Stimulated activated CD4-positive, alpha-beta T cell treated with anti-CD3 and anti-CD28 coated beads, Interleukin-15, amount 100 ng/mL, for 1 hour (primary cell): ENCODE measurements around the gene BBOX1.
"Not testable (repeated sequence)": the region's sequence is repeated elsewhere in the genome, so short reads cannot be mapped to it uniquely, and the experiment has no call there.

Experiments used
- DNase-seq, 2 donors: peaks; one replicate each; pipeline ENCODE4 v3.0.0-alpha.2; 2020; ENCODE audit warnings: low read depth in 1 of 2, low spot score in 1 of 2

Gene BBOX1

DNA sequence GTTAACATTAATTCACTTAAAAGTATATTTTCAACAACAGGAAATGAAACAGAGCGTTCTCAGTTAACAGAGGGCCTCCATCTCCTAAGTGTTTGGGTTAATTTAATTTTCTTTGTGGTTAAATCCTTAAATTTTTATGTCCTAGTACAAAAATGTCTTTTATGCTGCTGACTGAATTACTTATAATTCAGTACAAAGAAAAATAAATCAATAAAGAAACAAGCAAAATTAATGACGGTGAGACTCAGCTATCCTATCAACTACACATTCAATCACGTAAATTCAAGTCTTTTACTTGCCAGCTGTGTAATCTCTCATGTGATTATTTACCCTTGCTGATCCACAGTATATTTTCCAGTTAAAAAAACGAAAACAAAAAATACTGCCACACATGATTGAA is 81.4 kb downstream of the BBOX1 start:
- no peak for DNase-seq

DNA sequence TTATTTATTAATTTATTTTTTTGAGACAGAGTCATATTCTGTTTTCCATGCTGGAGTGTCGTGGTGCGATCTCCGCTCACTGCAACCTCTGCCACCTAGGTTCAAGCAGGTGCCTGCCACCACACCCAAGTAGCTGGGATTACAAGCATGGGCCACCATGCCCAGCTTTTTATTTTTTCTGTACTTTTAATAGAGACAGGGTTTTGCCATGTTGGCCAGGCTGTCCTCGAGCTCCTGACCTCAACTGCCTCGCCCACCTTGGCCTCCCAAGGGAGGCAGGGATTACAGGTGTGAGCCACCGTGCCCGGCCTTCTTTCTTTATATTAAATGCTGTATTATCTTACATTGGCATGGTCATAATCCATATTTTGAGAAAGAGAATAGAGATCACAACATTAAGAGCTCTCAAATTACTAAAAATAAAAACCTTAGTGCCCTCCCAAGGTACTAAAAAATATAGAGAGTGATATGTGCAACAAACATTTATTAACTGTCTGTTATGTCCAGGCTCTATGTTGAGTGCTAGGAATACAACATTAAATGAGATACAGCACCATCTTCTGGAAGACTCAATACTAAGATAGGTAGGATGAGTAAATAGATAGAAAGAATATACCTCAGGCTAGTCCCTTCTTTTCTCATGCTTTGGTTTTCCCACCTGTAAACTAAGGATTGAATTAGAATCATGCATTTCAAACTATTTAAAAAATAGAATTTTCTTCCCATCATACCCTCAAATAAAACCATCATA is 84.1 kb downstream of the BBOX1 start:
- no peak for DNase-seq

DNA sequence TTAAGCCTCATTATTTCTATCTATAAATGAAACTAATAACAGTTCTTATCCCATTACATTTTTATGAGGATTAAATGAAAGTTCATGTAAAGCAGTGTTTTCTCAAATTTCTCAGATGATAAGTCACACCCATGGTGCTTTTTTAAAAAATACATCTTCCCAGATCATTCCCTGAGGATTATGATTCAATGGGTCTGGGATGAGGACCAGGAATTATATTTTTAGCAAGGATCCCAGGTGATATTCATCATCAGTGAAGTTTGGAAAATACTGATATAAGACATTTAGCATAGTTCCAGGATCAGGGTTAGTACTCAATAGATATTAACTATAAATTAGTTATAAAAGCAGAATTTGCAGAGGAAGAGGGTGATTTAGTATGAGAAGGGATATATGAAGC is 89.1 kb downstream of the BBOX1 start:
- DNase-seq, result no peak

GRCh38 chr11:27130806-27131205 is 90.2 kb downstream of the BBOX1 start:
- DNase-seq, result no peak

- not testable (repeated sequence) for DNase-seq
Measured at GRCh38 chr11:27135924-27136329, 95.3 kb downstream of the BBOX1 start.

- no peak for DNase-seq
Measured at GRCh38 chr11:27138716-27139115, 98.1 kb downstream of the BBOX1 start.

DNA sequence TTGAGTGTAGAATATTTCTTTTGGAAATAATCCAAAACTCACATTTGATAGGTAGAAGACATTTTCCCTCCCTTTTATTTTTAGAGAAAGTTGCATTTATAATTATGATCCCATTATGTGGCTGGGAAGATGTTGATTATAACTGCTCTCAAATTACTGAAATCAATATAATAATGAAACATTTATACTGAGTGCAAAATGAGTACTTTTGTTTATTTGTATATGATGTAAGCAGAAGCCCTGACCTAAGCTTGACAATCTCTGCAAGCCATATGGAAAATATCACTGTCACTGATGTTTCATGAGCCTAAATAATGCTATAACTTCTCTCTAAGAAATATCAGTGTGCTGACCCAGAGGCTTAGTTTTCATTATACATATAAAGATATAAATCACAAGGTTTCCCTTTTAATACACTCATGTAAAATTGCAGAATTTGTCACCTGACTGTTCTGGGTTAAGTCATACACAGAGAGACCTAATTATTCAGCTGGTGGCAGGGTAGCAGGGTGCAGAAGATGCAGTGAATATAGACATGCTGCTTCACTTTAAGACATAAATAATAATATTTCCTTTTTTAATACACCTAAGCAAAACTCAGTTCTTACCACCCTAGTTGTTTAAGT is 99.2 kb downstream of the BBOX1 start:
- DNase-seq, result no peak

GRCh38 chr11:27141576-27141975 is 101.0 kb downstream of the BBOX1 start:
- no peak for DNase-seq

DNA sequence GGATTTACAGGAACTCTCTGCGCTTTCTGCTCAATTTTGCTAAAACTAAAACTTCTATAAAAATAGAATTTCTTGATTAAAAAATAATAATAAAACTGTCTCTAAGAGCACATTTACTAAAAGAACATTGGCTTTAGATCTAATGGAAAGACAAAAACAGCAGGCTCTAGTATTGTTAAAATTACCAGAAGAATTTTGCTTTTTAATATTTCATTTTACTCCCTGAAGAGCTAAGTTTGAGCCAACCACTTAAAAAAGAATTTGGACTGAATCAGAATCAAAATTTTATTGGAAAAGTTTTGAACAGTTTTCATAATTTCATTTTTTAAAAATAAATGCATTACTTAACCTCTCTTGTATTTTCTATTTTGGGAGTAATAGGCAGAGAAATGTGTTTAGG is 107.3 kb downstream of the BBOX1 start:
- DNase-seq, result no peak

DNA sequence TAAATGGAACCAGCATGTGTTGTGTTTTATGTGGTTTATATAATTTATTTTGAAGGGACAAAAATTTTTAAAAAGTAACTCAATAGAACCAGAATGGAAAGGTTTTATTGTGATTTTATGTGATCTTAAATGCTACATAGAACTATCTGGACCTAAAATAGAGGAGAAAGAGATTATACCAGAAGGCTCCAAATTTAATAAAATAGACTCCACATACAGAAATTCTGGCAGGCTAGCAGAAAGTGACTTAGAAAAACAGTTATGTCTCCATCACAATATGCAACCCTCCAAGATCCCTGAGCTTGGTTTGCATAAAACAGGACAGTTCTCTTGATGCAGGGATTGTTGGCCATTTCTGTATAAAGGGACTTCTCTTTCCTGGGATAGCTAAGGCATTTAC is 107.9 kb downstream of the BBOX1 start:
- no peak for DNase-seq

GRCh38 chr11:27150098-27150497 is 109.5 kb downstream of the BBOX1 start:
- DNase-seq, result no peak

DNA sequence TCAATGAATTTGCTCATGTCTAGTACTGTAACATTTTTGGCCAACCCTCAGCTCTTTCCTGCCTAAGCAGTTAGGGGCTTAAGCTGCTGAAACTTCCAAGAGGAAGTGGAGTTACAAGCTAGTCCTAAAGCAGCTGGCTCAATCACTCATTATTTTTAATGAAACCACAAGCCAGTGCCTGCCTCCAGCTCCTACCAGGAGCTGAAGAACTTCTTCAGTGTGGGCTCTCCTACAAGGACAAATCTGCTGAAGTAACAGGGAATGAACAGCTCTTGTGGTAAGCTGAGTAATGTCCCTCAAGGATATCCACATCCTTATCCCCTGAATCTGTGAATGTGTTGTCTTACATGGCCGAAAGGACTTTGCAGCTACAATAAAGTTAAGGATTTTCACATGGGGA is 112.5 kb downstream of the BBOX1 start:
- DNase-seq, result no peak

DNA sequence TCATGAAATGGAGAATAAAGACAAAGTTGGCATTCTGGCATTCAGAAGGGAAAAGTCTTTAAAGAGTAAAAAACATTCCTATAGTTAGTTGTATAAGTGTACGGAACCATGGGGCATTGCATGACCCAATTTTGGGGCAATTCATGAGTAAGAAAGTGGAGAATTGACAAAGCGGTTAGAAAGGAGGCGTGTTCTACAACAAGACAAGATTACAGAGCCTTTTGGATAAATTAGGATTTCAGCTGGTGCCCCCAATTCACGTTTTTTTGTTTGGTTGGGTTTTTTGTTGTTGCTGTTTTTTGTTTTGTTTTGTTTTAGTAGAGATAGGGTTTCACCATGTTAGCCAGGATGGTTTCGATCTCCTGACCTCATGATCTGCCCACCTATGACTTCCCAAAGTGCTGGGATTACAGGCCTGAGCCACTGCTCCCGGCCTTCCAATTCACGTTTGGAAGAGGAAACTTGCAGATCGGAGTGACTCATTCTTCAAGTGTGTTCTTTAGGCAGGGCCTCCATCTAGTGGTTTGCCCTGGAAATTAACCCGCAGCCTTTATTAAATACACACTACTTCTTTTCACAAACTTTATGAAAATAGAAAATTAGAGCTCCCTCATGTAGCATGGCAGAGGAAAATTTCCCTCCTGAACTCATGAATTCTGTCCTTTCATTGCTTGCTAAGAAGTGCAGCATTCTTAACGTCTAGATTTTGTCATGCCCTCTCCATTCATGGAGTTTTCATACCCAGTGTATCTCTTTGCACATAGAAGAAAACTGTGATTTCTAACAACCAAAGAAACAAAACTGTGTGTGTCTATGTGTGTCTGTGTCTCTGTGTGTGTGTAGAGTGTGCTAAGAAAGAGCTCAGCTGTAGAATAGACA is 118.1 kb downstream of the BBOX1 start:
- DNase-seq, result no peak

DNA sequence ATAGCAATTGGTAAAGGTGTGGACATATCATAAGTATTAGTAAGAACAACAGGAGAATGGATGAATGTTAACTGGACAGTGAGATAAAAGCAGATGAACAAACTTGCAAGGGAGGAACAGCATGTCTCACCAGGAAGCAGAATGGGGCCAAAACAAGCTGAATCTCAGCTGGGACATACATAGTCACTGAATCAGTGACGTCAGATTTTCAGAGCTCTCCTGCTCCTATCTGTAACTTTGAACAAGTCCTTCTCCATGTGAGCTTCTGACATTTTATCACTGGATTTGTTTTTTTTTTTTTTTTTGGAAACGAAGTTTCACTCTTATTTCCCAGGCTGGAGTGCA is 118.7 kb downstream of the BBOX1 start:
- DNase-seq, result no peak

- DNase-seq, result no peak
Measured at GRCh38 chr11:27161071-27161470, 120.5 kb downstream of the BBOX1 start.

DNA sequence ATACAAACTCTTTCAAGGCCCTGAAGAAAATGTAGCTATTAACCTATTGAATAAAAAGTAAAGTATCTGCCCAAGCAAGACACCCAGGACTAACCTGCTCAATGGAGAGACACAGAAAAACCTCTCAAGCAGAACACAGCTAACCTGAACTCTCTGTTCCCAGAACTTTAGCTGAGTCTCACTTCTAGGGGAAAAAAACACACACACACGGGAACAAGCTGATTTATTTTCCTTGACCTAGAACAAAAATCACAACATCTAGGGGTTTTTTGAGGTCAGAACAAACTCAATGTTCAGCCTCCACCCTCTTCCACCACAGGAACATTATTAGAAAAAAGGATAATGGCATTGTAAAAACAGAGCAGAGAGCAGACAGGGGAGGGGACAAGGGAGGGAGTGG is 121.6 kb downstream of the BBOX1 start:
- DNase-seq, result no peak

- no peak for DNase-seq
Measured at GRCh38 chr11:27166130-27166529, 125.5 kb downstream of the BBOX1 start.

DNA sequence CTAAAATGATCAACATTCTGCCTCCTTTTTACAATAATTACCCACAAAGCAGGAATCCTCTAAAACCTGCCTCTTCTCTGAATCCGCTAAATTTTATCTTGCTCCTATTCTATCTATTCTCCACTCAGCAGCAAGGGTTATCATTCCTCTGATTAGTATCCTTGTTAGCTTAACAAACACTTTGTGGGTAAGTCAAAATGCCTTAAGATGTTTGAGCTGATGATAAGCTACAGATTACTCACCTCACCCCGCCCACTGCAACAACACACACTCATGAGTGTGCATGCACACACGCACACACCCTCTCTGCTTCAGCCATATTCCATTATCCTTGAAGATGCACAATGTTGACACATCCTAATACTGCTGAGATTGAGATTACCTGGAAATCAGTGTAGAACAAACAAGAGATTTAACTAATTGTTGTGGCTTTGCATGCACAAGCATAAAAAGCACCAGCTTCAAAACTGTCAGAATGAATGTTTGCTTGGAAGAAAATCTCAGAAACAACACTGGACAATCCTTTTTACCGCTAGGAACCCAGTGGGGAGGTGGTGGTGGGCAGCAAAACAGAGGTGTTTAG is 130.9 kb downstream of the BBOX1 start:
- DNase-seq, result no peak

DNA sequence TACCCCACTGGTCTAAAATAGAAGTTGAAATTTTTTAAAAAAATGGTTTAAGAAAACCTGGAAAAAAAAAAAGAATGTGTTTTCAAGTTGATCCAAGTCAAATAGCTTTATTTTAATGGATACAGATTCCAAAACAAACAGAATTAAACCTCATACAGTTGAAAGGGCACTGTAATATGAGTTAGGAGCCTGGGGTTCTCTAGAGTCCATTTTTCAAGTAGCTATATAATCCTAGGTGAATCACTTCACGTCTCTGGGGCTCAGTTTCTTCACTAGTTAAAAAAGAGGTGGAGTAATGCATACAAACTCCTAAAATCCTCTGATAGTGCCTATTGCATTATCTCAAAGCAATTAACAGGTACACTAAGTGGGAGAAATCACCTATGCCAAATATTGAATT is 132.9 kb downstream of the BBOX1 start:
- DNase-seq, result no peak

GRCh38 chr11:27174021-27174420 is 133.4 kb downstream of the BBOX1 start:
- no peak for DNase-seq

DNA sequence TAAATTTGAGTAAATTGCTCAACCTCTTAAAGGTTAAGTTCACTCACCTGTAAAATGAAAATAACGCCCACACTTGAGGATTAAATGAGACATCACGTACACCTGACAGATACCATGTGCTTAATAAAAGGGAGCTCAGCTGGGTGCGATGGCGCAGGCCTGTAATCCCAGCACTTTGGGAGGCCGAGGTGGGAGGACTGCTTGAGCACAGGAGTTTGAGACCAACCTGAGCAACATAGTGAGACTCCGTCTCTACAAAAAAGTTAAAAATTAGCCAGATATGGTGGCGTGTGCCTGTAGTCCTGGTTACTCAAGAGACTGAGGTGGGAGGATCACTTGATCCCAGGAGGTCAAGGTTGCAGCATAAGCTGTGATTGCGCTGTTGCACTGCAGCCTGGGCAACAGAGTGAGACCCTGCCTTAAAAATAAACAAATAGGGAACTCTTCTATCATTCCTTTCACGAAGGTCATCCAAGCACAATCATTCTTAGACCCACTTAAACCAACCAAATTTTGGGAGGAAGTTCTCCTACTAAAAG is 134.1 kb downstream of the BBOX1 start:
- no peak for DNase-seq

GRCh38 chr11:27175562-27175961 is 134.9 kb downstream of the BBOX1 start:
- not testable (repeated sequence) for DNase-seq
